SKM-1 treated with dmso at 0.1 percent for 144 hours (cell line): ENCODE measurements around the gene KCNQ1OT1.
"Not testable (repeated sequence)": the region's sequence is repeated elsewhere in the genome, so short reads cannot be mapped to it uniquely, and the experiment has no call there.

ENCODE experiments used
- DNase-seq: peaks from one replicate; lab custom pipeline; 2025; ENCODE audit not compliant: unreplicated experiment; lab: John Stamatoyannopoulos, UW

The KCNQ1OT1 gene

DNA sequence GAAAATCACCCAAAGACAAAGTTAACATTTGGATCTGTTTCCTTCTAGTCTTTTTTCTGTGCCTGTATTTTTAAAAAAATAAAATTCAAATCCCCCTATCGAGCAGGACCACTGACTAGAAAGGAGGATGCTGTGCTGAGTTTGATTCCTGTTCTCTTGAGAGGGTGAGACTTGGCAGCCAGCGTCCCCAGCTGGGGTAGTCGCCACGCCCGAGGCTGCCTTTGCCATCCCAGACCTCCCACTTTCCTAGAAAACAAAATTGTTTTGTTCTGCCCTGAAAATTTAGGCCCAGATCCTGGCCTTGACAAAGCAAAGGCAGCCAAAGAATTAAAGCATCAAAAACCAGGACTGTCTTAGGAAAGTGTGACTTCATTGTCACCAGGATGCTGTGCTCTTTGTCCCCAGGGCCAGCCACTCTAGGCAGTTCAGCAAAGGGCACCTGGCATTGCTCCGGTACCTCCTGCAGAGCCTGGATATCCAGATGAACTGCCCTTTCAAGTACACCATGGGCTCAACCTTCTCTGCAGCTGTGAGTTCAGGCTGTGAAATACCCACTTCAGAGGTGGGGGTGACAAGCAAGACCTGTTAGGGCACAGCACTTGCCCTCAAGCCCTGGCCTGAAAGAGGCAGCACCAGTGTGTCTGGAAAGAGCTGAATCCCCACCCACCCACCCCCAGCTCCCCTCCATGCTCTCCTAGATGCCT, 44.6 kb downstream of the KCNQ1OT1 start:
- no peak for DNase-seq

DNA sequence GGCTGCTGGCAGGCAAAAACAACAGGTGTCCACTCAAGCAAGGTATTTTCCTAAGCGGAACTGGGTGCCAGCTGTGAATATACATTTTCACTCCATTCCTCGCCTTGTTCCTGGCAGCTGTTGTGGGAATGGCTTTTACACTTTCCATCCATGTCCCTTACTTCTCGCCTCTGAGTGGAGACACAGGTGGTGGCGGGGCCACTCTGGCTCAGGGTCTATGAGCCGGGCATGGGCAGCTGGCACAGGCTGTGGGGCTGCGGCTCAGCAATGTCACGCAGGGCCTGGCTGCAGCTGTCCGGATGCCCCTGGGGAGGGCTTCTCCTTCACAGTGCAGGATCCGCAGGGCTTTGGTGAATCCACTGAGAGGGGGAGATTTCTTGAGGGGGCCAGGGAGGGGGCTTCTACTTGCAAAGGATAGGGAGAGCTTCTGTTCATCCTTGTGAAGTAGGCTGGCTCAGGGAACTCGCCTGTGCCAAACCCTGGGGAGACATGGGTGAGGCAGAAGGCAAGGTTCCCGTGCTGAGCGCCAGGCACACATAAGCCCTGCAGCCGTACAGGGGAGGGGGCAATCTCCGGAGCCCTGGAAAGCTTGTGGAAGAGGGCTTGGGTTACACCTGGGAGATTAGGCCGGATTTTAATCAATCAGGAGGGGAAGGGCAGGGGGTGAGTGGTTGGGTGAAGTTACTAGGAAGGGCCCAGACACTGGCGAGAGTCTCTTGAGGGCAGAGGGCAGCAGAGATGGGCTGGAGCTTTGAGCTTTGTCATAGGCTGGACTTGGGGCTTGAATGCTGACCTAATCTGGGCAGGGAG, 45.7 kb downstream of the KCNQ1OT1 start:
- DNase-seq: no peak

DNA sequence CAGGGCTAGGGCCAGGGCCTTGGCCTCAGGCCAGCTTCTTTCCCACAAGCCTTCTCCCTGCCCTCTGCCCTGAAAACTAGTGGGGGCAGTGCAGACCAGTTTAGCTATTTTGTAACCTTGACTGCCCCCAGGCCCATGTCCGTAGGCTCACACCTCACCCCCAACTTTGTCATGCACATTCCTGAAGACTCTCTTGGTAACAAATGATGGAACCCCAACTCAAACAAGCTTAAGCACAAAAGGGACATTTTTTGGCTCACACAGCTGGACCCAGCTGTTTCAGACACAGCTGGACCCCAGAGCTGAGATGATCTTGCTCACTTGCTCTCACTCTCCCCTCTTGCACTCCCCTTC, 46.6 kb downstream of the KCNQ1OT1 start:
- DNase-seq: no peak

DNA sequence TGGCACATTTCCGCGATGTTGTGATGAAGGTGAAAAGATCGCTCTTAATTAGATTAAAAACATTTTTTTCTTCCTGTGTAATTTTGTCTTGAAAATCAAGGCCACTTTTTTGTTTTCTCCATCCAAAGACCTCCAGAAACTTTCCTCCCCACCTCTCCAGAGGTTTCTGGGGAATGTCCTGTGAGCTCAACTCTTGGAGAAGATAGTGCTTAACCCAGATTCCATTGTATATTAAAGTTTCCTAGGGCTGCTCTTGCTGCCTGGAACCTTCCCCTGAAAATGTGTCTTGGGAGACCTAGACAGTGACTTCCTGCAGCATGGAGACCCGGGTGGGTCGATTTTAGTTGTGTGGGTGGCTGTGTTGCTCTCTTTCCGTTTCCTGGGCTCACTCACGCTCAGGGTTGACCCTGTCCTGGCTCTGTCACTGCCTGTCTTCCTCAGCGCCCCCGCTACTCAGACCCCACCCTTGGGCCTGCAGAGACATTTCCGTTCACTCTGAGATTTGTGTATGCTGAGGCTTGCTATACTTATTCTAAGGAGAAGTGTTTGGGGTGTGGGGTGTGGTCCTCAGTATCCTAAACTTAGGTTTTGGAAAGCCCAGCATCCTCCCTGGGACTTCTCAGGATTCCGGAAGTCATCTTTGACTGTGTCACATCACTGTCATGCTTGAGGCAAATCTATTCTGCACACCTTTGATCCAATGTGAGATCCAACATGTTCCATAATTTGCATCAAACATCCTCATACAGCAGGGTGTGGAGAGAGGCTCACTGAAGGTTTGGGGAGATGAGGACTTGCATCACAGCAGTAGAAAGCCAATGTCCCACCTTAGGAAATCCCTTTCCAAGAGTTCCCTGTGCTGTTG, 47.2 kb downstream of the KCNQ1OT1 start:
- no peak for DNase-seq

DNA sequence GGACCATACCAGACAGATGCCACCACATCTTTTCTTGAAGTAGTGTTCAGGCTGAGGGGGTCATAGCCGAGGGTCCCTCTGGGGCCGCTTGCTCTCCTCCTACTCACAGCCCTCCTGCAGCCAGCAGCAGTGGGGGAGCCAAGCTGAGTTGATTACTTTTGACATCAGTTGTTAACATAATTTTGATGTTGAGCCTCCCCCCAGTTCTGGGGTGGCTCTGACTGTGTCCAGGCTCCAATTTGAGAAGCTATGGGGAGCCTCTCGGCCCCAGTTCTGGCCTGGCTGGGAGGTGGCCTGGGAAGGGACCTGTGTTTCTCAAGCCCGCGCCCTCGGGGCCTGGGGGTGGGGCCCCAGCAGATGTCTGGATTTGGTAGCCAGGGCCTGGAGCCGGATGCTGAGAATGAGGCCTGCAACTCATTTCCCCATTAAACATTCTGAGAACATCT, 47.9 kb downstream of the KCNQ1OT1 start:
- DNase-seq: no peak

DNA sequence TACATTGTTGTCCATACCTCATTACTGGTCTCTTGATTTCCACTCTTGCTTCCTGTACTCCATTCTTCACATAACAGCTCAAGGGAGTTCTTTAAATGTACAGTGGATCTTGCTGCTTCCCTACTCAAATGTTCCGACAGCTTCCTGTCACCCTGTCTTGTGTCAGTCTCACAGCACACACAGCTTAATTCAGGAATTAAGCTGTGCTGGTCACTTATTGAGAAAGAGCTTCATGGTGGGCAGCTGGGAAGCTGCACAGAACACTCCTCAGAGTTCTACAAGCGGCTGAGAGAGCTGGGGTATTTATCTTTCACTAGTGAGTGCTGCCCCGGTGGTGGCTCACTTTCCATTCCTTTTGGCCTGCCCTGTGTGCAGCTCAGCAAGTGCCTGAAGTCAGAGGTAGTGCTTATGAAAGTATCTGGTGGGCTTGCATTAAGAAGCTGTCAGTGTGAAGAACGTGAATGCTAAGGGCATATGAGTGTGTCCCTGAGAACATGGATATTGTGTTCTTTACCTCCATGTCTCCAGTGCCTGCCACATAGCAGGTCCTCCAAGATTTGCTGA, 48.7 kb downstream of the KCNQ1OT1 start:
- DNase-seq: no peak

DNA sequence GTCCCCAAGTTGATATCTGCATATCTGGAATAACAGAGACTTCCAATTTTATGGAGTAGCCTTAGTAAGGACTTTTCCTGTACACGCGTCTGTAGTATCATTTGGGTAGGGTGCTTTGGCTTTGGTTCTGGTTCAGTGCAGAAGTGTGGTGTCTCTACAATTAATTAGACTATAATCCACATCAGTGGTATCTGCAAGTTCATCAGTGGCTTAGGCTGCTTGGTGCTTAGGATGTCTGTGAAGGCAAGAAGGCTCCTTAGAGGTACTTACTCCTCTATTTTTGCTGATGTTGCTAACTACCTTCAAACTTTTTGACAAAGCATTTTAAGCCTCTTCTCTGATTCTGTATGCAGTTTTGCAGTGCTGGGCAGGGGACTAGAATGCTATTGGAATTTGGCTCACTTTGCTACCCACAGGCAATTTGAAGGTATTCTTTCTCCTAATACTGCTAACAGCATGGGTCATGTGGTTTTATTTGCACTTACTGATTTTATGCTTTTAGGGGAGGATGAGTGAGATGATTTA, 49.4 kb downstream of the KCNQ1OT1 start:
- no peak for DNase-seq

DNA sequence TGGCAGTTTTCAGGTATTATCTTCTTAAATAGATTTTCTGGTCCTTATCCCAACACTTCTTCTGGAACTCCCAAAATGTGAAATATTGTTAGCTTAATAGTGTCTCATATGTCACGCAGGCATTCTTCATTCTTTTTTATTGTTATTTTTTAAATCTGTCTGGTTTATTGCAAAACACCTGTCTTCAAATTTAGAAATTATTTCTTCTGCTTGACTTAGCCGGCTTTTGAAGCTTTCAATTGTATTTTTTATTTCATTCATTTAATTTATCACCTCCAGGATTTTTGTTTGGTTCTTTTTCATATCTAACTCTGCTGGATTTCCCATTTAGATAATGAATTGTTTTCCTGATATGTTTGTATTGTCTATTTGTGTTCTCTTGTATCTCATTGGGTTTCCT, 49.9 kb downstream of the KCNQ1OT1 start:
- DNase-seq: no peak

DNA sequence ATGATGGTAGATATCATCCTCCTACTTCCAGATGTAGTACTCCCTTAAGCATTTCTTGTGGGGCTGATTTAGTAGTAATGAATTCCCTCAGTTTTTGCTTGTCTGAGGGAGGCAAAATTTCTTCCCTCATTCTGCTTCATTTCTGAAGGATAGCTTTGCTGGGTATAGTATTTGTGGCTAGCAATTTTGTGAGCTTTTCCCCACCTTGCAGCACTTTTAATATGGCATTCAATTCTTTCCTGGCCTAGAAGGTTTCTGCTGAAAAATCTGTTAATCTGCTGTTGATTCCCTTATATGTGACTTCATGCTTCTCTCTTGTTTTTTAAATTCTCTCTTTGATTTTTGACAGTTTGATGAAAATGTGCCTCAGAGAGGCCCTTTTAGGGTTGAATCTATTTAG, 50.4 kb downstream of the KCNQ1OT1 start:
- no peak for DNase-seq

DNA sequence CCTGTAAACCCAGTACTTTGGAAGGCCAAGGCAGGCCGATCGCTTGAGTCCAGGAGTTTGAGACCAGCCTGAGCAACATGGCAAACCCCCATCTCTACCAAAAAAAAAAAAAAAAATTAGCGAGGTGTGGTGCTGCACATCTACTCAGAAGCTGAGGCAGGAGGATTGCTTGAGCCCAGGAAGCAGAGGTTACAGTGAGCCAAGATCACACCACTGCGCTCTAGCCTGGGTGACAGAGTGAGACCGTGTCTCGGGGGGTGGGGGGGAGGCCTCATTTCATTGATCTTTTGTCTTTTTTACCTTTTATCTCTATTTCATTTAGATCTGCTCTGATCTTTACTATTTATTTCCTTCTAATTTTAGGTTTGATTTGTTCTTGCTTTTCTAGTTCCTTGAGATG, 51.8 kb downstream of the KCNQ1OT1 start:
- DNase-seq: no peak

DNA sequence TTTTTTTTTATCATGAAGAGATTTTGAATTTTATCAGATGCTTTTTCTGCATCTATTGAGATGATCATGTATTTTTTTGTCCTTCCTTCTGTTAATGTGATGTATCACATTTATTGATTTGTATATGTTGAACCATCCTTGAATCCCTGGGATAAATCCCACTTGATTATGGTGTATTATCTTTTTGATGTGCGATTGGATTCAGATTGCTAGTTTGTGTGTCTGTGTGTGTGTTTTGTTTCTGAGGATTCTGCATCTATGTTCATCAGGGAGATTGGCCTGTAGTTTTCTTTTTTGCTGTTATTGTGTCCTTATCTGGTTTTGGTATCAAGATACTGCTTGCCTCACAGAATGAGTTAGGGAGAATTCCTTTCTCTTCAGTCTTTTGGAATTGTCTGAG, 52.6 kb downstream of the KCNQ1OT1 start:
- DNase-seq: no peak

DNA sequence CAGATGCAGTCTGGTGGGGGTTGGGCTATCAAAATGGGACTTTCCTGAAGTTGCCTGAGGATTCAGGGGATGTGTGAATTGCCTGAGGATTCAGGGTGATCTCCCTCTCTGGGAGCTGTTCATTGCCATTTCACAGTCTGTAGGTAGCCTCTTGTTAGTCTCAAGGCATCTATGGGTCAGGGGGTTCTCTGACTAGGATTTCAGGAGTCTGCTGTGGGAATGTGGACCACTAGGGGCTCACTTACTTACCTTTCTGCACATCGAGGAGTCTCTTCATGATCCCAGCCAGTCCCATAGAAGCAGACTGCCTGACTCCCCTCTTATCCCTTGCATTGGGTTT, 54.0 kb downstream of the KCNQ1OT1 start:
- DNase-seq: no peak

DNA sequence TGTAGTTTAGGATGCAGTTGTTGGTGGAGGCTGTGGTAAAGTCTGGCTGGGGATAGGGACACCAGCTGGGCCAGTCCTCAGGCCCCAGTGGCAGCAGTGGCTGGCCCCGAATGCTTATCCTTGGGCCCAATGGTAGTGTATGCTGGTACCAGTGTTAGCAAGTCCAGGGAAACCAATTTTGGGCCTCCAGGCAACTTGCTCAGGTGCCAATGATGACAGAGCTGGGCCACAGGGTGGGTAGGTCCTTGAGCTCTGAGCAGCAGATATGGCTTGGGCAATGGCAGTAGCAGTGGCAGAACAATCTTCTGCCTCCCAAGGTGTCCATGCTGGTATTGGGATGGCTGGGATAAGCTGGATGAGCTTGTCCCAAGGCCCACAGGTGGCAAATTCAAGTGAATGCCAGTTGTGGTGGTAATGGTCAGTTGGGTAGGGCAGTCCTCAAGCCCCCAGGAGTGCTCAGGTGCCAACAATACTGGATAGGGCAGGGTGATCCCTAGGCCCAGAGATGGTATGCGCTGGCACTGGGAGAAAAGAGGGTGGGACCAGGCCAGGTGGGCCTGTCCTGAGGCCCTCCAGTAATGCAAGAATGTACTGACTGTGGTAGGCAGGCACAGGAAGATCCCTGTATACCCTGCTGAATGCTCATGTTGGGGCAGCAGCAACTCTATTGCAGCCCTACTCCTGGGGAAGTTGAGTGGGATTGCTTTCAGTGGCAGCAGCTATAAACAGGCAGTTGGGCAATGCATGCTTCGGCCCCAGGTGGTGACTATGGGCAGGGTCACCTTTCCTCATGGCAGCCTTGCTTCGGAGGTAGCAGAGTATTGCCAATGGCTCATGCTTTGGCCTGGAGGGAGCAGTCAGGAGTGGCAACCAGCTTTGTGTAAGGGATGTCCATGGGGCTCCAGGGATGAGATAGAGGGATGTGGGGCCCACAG, 54.7 kb downstream of the KCNQ1OT1 start:
- no peak for DNase-seq

DNA sequence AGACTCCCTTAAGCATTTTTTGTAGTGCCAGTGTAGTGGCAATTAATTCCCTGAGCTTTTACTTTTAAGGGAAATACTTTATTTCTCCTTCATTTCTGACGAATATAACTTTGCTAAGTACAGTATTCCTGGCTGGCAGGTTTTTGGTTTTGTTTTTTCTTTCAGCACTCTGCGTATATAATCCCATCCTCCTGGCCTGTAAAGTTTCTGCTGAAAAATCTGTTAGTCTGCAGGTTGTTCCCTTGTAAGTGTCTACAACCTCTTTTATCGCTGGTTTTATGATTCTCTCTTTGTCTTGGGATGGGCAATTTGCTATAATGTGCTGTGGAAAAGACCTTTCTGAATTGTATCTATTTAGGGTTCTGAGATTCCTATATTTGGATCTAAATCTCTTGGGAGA, 56.0 kb downstream of the KCNQ1OT1 start:
- no peak for DNase-seq

DNA sequence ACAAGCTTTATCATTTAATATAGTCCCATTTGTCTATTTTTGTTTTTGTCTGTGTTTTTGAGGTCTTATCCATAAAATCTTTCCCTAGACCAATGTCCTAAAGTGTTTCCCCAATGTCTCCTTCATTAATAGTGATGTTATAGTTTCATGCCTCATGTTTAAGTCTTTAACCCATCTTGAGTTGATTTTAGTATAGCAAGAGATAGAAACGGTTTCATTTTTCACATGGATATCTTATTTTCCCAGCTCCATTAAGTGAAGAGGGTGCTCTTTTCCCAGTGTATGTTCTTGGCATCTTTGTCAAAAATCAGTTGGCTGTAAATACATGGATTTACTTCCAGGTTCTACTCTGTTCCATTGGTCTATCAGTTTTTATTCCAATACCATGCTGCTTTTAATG, 58.2 kb downstream of the KCNQ1OT1 start:
- DNase-seq: no peak

DNA sequence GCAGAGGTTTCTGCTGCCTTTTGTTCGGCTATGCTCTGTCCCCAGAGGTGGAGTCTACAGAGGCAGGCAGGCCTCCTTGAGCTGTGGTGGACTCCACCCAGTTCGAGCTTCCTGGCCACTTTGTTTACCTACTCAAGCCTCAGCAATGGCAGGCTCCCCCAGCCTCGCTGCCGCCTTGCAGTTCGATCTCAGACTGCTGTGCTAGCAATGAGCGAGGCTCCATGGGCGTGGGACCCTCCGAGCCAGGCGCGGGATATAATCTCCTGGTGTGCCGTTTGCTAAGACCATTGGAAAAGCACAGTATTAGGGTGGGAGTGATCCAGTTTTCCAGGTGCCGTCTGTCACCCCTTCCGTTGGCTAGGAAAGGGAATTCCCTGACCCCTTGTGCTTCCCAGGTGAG, 60.0 kb downstream of the KCNQ1OT1 start:
- DNase-seq: not testable (repeated sequence)

DNA sequence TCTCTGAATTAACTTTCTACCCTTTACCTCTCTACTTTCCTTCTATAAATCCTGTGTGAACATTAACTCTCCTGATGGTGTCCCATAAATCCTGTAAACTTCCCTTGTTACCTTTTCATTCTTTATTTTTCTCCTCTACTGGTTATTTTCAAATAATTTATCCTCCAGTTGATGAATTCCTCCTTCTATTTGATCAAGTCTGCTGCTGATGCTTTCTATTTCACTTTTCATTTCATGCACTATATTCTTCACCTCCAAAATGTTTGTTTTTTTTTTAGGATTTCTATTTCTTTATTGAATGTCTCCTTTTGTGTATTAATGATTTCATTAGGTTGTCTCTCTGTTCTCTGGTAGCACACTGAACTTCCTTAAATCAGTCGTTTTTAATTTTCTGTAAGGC, 68.6 kb downstream of the KCNQ1OT1 start:
- no peak for DNase-seq

DNA sequence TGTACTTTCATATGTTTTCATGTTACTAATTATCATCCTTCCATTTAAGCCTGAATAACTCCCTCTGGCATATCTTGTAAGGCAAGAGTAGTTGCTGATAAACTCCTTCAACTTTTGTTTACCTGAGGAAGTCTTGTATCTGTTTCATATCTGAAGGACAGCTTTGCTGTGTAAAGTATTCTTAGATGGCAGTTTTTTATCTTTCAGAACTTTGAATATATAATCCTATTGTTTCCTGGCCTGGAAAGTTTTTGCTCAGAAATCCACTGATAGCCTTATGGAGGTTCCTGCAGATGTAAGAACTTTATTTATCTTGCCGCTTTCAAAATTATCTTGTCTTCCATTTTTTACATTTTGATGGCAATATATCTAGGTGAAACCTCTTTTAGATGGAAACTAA, 69.1 kb downstream of the KCNQ1OT1 start:
- DNase-seq: no peak

DNA sequence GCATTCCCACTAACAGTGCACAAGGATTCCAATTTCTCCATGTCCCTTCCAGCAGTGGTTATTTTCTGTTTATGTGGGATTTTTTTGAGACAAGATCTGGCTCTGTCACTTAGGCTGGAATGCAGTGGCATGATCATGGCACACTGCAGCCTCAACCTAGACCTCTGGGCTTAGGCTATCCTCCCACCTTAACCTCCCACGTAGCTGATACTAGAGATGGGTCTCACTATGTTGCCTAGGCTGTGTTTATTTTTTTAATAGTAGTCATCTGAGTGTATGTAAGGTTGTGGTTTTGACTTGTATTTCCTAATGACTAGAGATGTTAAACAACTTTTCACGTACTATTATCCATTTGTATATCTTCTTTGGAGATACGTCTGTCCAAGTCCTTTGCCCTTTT, 74.6 kb downstream of the KCNQ1OT1 start:
- no peak for DNase-seq

DNA sequence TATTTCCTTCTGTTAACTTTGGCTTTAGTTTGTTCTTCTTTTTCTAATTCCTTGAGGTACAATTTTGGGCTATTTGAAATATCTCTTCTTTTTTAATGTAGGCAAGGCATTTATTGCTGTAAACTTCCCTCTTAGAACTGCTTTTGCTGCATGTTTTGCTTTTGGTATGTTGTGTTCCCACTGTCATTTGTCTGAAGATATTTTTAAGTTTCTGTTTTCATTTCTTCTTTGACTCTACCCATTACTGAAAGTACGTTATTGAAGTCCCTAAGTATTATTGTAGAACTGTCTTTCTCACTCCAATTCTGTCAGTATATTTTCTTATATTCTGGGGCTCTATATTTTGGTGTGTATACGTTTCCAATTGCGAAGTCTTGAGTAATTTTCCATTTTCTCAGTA, 77.9 kb downstream of the KCNQ1OT1 start:
- DNase-seq: no peak
